HG03159 (cell line): ENCODE results near the gene ZNF43.
"Not testable (repeated sequence)": the region's sequence is repeated elsewhere in the genome, so short reads cannot be mapped to it uniquely, and the experiment has no call there.

Experiments used
- ATAC-seq: cut with Tn5 transposase; IDR thresholded peaks from one replicate; pipeline ENCODE4 v1.9.1; 2021; ENCODE audit warnings: mild to moderate bottlenecking, moderate library complexity; ENCODE audit not compliant: unreplicated experiment

Gene ZNF43

GRCh38 chr19:21812448-21812847 is 23.5 kb downstream of the ZNF43 start:
- ATAC-seq, result no peak

GRCh38 chr19:21808400-21809000 is 27.5 kb downstream of the ZNF43 start:
- ATAC-seq, result not testable (repeated sequence)

- ATAC-seq, result no peak
Observed at GRCh38 chr19:21789466-21790085, 46.4 kb downstream of the ZNF43 start.

GRCh38 chr19:21786936-21787335 is 49.0 kb downstream of the ZNF43 start:
- ATAC-seq, result no peak

- ATAC-seq, result not testable (repeated sequence)
Observed at GRCh38 chr19:21775792-21776191, 60.2 kb downstream of the ZNF43 start.

GRCh38 chr19:21767065-21767800 is 68.7 kb downstream of the ZNF43 start, which contains the start of gene ZNF100:
TSS of gene ZNF100 (minus strand) at chr19:21767579. CDS start at chr19:21767429, 150 bp downstream.
- peak; percentile 94 for ATAC-seq

GRCh38 chr19:21766705-21767064 is 69.3 kb downstream of the ZNF43 start:
- peak; percentile 2 for ATAC-seq

GRCh38 chr19:21765151-21765550 is 70.8 kb downstream of the ZNF43 start:
- ATAC-seq, result no peak

GRCh38 chr19:21761547-21761946 is 74.4 kb downstream of the ZNF43 start:
- not testable (repeated sequence) for ATAC-seq

GRCh38 chr19:21758296-21758695 is 77.7 kb downstream of the ZNF43 start:
- ATAC-seq, result no peak

GRCh38 chr19:21755555-21755954 is 80.4 kb downstream of the ZNF43 start:
- not testable (repeated sequence) for ATAC-seq
